AG09319 (cell line): Measurements from ENCODE around the gene ESPN.

Source experiments
- DNase-seq: peaks from one replicate; pipeline ENCODE4 v3.0.0-alpha.2; 2010; ENCODE audit warnings: low read depth; ENCODE audit errors: extremely low read depth
- TF ChIP-seq, protein P1 (sequence below): IDR thresholded peaks from 2 replicates; pipeline ENCODE4 v1.5.1; 2011; ENCODE audit warnings: low read depth, mild to moderate bottlenecking, inconsistent platforms, low read length, moderate library complexity

ESPN gene

DNA sequence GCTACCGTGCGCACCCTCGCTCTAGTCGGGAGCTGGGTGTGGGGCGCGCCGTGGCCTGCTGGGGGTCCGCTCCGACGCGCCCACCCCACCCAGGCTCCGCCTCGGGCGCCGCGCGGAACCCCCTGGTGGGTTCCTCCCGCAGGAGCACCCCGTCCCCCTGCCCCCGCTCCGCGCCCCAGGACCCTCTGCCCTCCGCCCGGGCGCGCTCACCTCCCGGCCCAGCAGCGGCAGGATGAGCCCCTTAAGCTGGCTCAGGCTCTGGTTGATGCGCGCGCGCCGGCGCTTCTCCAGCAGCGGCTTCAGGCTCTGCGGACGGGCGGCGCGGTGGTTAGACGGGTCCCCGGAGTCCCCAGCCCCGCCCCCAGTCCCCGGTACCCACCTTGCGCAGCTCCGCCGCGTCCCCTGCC lies 5.2 kb upstream of the ESPN start:
- DNase-seq = no peak
- TF ChIP-seq, protein P1, sequence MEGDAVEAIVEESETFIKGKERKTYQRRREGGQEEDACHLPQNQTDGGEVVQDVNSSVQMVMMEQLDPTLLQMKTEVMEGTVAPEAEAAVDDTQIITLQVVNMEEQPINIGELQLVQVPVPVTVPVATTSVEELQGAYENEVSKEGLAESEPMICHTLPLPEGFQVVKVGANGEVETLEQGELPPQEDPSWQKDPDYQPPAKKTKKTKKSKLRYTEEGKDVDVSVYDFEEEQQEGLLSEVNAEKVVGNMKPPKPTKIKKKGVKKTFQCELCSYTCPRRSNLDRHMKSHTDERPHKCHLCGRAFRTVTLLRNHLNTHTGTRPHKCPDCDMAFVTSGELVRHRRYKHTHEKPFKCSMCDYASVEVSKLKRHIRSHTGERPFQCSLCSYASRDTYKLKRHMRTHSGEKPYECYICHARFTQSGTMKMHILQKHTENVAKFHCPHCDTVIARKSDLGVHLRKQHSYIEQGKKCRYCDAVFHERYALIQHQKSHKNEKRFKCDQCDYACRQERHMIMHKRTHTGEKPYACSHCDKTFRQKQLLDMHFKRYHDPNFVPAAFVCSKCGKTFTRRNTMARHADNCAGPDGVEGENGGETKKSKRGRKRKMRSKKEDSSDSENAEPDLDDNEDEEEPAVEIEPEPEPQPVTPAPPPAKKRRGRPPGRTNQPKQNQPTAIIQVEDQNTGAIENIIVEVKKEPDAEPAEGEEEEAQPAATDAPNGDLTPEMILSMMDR = no peak

DNA sequence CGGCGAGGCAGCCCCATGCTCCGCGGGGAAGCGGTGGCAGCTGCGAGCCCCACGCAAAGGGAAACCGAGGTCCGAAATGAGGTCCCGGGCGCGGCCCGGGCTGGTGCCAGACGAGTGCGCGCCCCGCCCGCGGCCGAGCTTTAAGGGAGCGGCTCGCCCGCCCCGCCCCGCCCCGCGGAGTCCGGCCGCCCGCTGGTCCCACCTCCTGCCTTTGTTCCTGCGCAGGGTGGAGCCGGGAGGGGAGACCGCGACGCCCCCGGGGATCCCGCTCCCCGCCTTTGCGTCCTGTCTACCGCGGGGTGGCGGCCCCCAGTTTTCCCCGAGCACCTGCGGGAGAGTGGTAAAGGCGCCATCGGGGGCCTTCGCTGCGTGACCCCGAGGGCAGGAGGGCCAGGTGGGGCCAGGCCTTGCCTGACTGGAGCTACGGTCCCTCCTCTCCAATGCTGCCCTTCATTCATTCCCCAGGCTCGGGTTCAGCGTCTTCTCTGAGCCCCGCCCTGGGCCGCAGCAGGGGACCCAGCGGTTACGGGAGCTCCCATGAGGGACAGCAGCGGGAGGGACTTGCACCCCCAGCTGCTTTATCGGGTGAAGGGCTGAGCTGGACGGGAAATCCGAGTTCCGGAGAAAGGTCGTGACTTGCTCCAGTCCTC lies 4.6 kb upstream of the ESPN start, which contains the start of gene HES2:
HES2 (minus strand) TSS at position 116 of the 650 bp plus-strand sequence; CDS start at position 17, 99 bp downstream.
- TF ChIP-seq, protein P1 = no peak
- no peak for DNase-seq

DNA sequence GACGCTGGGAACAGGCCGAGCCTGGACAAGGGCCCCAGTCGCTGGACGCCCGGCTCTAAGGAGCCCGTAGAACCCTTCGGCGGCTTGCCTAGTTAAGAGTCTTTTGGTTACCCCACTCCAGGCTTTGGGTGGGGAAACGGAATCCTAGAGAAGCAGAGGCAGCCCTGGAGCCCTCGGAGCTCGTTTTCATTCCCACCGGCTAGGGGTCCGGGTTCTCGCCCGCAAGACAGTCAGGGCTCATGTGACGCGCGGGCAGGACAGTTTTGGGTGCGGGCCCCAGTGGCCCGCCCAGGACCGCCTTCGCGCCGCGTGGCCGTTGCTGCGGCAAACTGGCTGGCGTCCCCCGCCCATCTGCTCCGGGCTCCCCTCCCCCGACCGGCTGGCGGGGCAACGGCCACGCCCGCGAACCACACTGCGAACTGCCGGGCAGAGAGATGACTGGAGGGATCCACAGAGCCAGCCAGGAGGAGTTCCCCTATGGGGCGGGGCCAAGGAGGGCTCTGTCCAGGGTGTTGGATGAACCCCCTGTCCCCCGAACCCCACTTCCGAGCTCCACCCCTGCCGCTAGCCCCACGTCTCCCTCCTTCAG lies 4.0 kb upstream of the ESPN start:
- TF ChIP-seq, protein P1 = no peak
- DNase-seq = no peak

DNA sequence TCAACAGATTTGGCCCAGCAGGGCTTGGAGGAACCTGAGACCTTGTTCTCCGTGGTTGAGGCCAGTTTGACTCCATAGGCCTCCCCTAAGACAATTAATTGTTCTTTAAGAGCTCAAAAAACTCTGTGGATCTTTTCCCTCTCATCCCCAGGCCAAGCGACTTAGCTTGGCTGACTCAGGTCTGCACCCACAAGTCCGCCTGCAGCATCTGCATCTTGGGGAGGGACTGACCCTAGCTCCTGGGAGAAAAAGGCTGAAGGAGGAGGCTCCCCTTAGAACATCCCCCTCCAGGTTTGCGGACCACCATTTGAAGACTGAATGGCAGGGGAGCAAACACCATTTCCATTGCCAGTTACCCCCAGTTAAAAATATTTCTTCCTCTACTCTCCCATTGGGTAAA lies 3.3 kb upstream of the ESPN start:
- TF ChIP-seq, protein P1 = no peak
- no peak for DNase-seq

DNA sequence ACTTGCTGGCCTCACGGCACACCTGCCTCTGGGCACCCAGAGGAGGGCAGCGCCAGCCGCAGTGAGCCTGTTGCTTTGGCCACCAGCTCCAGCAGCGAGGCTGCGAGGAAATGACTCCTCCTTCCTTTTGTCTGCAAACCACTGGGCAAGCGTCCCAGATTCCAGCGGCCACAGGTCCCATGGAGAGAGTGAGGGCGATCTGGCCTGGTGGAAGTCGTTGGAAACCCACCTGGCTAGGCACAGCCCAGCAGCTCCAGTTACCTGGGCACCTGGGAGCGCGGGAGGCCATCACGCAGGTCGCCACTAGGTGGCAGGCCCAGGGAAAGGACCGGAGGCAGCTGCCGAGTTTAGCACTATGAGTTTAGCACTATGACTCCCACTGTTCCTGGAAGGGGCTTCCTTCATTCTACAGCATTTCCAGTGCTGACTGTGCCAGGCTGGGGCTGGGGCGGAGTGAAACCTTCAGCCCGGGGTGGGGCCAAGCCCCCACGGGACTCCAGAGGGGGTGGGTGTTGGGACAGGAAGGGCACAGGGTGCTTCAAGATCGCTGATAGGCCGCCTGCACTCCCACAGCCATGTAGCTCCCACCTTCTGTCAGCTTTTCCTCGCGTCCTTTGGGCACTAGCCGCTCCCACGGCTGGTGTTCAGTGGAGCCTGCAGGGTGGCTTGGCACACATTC lies 1.1 kb upstream of the ESPN start:
- DNase-seq = no peak
- TF ChIP-seq, protein P1 = peak; percentile 46

DNA sequence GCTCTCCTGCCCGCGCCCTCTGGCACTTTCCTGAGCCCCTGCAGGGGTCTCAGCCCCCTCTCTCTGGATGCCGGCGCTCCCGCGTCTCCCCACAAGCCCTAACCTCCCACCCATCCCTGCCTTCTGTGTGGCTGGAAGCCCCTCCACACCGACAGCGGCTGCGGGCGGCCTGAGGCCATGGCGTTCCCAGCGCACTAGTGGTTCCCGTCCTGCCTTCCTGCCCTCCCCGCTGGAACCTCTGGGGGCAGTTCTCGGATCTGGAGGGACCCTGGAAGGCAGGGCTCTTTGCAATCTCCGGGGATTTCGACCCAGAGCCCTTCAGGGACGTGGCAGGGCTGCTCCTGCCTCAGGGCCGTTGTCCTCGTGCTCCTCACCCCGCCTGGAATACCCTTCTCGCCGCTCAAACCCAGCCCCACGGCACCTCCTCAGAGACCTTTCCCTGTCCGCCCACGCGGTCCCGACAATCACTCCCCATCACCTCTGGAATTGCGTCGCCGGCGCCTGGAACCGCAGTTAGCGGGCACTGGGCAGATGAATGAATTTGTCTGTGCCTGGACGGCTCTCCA lies 493 bp upstream of the ESPN start:
- no peak for DNase-seq
- TF ChIP-seq, protein P1 = no peak; the same call in 1 of the 2 replicates

DNA sequence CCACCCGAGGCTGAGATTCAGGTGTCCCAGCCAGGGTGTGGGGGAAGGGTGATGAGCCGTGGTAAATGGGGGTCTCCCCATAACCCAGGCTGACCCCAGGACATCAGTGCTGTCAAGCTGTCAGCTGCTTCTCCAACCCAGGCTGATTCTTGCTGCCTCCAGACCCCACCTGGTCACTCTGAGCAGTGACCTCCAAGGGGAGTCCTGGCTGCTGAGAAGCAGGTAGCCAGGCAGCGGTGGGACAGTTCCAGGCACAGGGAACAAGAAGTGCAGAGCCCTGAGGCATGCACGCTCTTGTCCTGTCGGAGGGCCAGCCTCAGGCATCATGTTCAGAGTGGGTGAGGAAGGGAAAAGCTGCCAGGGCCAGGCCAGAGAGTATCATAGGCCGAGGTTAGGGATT lies 1.1 kb downstream of the ESPN start:
- no peak for DNase-seq
- TF ChIP-seq, protein P1 = no peak
